ENCODE data around the gene PDE4D. TPM values are rescaled to one million over a fixed set of nuclear protein-coding genes. Genes with fewer than 3 reads are reported as not detected.

PDE4D gene
- total RNA-seq, 1 experiment from 2014 or later, result 3.3 TPM

DNA sequence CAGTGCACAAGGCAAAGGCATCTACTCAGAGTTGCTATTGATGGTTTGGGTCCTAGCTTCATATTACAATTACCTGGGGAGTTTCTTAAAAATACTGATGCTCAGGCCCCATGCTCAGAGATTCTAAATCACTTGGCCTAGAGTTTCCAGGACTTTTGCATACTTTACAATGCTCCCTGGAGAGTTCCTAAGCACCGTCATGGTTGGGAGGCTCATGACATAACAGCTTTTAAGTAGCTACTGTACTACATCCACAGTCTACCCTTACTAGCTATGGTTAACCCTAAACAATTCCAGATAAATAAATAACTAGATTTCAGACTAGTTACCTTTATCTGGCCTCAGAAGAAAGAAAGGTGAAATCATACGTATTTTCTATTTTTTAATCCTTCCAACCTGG, 414.4 kb downstream of the PDE4D start (continued):
- TF ChIP-seq, protein P1, sequence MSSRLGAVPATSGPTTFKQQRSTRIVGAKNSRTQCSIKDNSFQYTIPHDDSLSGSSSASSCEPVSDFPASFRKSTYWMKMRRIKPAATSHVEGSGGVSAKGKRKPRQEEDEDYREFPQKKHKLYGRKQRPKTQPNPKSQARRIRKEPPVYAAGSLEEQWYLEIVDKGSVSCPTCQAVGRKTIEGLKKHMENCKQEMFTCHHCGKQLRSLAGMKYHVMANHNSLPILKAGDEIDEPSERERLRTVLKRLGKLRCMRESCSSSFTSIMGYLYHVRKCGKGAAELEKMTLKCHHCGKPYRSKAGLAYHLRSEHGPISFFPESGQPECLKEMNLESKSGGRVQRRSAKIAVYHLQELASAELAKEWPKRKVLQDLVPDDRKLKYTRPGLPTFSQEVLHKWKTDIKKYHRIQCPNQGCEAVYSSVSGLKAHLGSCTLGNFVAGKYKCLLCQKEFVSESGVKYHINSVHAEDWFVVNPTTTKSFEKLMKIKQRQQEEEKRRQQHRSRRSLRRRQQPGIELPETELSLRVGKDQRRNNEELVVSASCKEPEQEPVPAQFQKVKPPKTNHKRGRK (CRISPR knock-in tag; IDR thresholded peaks at IDR 0.05; ENCODE audit: borderline replicate concordance), result no peak
- TF ChIP-seq, protein P2, sequence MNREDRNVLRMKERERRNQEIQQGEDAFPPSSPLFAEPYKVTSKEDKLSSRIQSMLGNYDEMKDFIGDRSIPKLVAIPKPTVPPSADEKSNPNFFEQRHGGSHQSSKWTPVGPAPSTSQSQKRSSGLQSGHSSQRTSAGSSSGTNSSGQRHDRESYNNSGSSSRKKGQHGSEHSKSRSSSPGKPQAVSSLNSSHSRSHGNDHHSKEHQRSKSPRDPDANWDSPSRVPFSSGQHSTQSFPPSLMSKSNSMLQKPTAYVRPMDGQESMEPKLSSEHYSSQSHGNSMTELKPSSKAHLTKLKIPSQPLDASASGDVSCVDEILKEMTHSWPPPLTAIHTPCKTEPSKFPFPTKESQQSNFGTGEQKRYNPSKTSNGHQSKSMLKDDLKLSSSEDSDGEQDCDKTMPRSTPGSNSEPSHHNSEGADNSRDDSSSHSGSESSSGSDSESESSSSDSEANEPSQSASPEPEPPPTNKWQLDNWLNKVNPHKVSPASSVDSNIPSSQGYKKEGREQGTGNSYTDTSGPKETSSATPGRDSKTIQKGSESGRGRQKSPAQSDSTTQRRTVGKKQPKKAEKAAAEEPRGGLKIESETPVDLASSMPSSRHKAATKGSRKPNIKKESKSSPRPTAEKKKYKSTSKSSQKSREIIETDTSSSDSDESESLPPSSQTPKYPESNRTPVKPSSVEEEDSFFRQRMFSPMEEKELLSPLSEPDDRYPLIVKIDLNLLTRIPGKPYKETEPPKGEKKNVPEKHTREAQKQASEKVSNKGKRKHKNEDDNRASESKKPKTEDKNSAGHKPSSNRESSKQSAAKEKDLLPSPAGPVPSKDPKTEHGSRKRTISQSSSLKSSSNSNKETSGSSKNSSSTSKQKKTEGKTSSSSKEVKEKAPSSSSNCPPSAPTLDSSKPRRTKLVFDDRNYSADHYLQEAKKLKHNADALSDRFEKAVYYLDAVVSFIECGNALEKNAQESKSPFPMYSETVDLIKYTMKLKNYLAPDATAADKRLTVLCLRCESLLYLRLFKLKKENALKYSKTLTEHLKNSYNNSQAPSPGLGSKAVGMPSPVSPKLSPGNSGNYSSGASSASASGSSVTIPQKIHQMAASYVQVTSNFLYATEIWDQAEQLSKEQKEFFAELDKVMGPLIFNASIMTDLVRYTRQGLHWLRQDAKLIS (CRISPR knock-in tag; IDR thresholded peaks at IDR 0.05; ENCODE audit: borderline replicate concordance), result no peak
- TF ChIP-seq TEAD4 (CRISPR knock-in tag; IDR thresholded peaks at IDR 0.05) (no peak), NFYB (CRISPR knock-in tag; conservative IDR thresholded peaks at IDR 0.05; ENCODE audit: low read depth) (no peak)

DNA sequence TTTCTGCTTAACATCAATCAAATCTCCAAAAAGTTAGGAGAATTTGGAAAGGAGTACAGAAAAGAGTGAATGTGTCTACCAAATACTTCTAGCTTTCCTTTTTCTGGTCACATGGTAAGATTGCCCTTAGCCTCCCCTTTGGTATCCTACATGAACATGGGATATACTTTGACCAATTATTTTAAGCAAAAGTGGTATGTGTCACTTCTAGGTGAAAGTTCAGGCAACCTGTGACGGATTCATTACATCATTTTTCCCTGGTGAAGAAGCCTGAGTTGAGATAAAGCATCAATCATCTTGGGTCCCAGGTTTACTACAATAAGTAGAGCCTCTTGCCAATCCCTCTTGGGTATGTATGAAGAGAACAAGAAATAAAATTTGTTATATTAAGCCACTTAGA, 419.2 kb downstream of the PDE4D start:
- Mint-ChIP-seq H3K27me3 (ENCODE audit: low read depth) (no peaks in the 10 kb centered on the region), H3K27ac (no peak overlapping the region), H3K4me1 (peaks cover 16% of the 10 kb centered on the region), H3K4me3 (no peak overlapping the region), H3K9me3 (peaks cover 5% of the 10 kb centered on the region), H3K36me3 (no peaks in the 10 kb centered on the region)
- DNase-seq (ENCODE audit: low spot score) (no peak), ATAC-seq (no peak)
- no peak for TF ChIP-seq SOX15 (CRISPR knock-in tag; IDR thresholded peaks at IDR 0.05)
- no peak for TF ChIP-seq FOXJ3 (CRISPR knock-in tag; IDR thresholded peaks at IDR 0.05; ENCODE audit: borderline replicate concordance)
- TF ChIP-seq, protein P3, sequence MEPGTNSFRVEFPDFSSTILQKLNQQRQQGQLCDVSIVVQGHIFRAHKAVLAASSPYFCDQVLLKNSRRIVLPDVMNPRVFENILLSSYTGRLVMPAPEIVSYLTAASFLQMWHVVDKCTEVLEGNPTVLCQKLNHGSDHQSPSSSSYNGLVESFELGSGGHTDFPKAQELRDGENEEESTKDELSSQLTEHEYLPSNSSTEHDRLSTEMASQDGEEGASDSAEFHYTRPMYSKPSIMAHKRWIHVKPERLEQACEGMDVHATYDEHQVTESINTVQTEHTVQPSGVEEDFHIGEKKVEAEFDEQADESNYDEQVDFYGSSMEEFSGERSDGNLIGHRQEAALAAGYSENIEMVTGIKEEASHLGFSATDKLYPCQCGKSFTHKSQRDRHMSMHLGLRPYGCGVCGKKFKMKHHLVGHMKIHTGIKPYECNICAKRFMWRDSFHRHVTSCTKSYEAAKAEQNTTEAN (CRISPR knock-in tag; IDR thresholded peaks at IDR 0.05), result no peak
- no peak for TF ChIP-seq ZNF532 (CRISPR knock-in tag; IDR thresholded peaks at IDR 0.05; ENCODE audit: borderline replicate concordance)
- ChIA-PET CTCF (no interaction called here), POLR2A (no interaction called here)

DNA sequence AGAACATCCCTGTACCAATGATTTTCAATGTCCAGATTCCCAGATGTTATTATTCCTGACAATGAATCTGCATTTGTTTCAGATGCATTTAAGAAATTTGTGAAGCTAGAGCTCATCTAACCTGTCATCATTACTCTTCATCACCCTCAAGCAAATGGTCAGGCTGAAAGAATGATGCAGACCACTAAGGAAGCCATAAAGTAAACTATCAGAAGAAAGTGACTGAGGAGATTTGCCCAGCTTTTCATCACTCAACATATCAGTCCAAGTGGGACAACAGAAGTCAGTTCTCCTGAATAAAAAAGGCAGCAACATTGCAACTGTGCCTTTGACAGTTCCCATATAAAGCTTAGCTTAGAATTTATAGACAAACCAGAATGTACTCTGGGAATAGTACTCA, 419.9 kb downstream of the PDE4D start:
- TF ChIP-seq, protein P4, sequence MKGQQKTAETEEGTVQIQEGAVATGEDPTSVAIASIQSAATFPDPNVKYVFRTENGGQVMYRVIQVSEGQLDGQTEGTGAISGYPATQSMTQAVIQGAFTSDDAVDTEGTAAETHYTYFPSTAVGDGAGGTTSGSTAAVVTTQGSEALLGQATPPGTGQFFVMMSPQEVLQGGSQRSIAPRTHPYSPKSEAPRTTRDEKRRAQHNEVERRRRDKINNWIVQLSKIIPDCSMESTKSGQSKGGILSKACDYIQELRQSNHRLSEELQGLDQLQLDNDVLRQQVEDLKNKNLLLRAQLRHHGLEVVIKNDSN (CRISPR knock-in tag; IDR thresholded peaks at IDR 0.05), result no peak
- TF ChIP-seq GABPB1 (CRISPR knock-in tag; IDR thresholded peaks at IDR 0.05), result no peak
- TF ChIP-seq TEAD4 (CRISPR knock-in tag; IDR thresholded peaks at IDR 0.05), result no peak
- no peak for TF ChIP-seq ERG (CRISPR knock-in tag; IDR thresholded peaks at IDR 0.05)
- TF ChIP-seq ATF6 (CRISPR knock-in tag; IDR thresholded peaks at IDR 0.05), result no peak
- no peak for TF ChIP-seq SMAD4 (CRISPR knock-in tag; IDR thresholded peaks at IDR 0.05)
- TF ChIP-seq ZNF263 (CRISPR knock-in tag; IDR thresholded peaks at IDR 0.05; ENCODE audit: low read depth), result no peak
- TF ChIP-seq ZNF138 (CRISPR knock-in tag; conservative IDR thresholded peaks at IDR 0.05), result no peak
- POLR2A ChIA-PET, result no interaction called here
- H3K4me3 Mint-ChIP-seq, result no peak overlapping the region
- H3K27me3 Mint-ChIP-seq (ENCODE audit: low read depth), result no peaks in the 10 kb centered on the region
- H3K36me3 Mint-ChIP-seq, result no peaks in the 10 kb centered on the region
- peaks cover 10% of the 10 kb centered on the region for H3K4me1 Mint-ChIP-seq
- CTCF ChIA-PET, result no interaction called here
- H3K27ac Mint-ChIP-seq, result no peak overlapping the region
- no peak for ATAC-seq
- no peak for DNase-seq (ENCODE audit: low spot score)
- H3K9me3 Mint-ChIP-seq, result peaks cover 5% of the 10 kb centered on the region
